Measurements from ENCODE around the gene DAB2IP.

Gene DAB2IP

GRCh38 chr9:121820286-121821005 is 169.0 kb downstream of the DAB2IP start:
- no peak overlapping the region for H3K27ac ChIP-seq
- ChIA-PET CTCF (interaction anchor here (0.6 to 0.7 kb wide), 2 partner anchors 137 to 549 kb away, joined by 3 to 4 read pairs; no protein-coding TSS in a partner anchor), POLR2A (ENCODE audit: low non-redundant PET) (no interaction called here)

GRCh38 chr9:121821326-121821725 is 169.9 kb downstream of the DAB2IP start:
- no peak for TF ChIP-seq CTCF (conservative IDR thresholded peaks at IDR 0.05; ENCODE audit: low read depth)
- POLR2A ChIA-PET (ENCODE audit: low non-redundant PET), result interaction anchor here (0.5 kb wide), 1 partner anchor 761 kb away, joined by 3 read pairs; no protein-coding TSS in a partner anchor
- CTCF ChIA-PET, result interaction anchor here (0.6 to 0.7 kb wide), 2 partner anchors 138 to 548 kb away, joined by 3 to 4 read pairs; no protein-coding TSS in a partner anchor
- no peak for DNase-seq (ENCODE audit: low spot score)
- no peak overlapping the region for H3K27ac ChIP-seq

More at GRCh38 chr9:121820286-121821005, 169.0 kb downstream of the DAB2IP start:
- no peak for DNase-seq (ENCODE audit: low spot score)
- TF ChIP-seq CTCF (conservative IDR thresholded peaks at IDR 0.05; ENCODE audit: low read depth), result no peak

GRCh38 chr9:121822093-121823085 is 171.0 kb downstream of the DAB2IP start:
- ChIA-PET CTCF (no interaction called here), POLR2A (ENCODE audit: low non-redundant PET) (no interaction called here)
- no peak for TF ChIP-seq CTCF (conservative IDR thresholded peaks at IDR 0.05; ENCODE audit: low read depth)
- no peak for DNase-seq (ENCODE audit: low spot score)
- H3K27ac ChIP-seq, result no peak overlapping the region

- no peak overlapping the region for H3K27ac ChIP-seq
- no peak for TF ChIP-seq CTCF (conservative IDR thresholded peaks at IDR 0.05; ENCODE audit: low read depth)
- DNase-seq (ENCODE audit: low spot score), result no peak
- ChIA-PET CTCF (interaction anchor here (0.7 kb wide), 1 partner anchor 213 kb away, joined by 5 read pairs; no protein-coding TSS in a partner anchor), POLR2A (ENCODE audit: low non-redundant PET) (no interaction called here)
Observed at GRCh38 chr9:121823451-121824169, 172.2 kb downstream of the DAB2IP start.

GRCh38 chr9:121824651-121825030 is 173.2 kb downstream of the DAB2IP start:
- ChIA-PET POLR2A (ENCODE audit: low non-redundant PET) (no interaction called here), CTCF (no interaction called here)
- no peak for TF ChIP-seq CTCF (conservative IDR thresholded peaks at IDR 0.05; ENCODE audit: low read depth)
- no peak for DNase-seq (ENCODE audit: low spot score)
- H3K27ac ChIP-seq, result no peak overlapping the region

All from RWPE1 (cell line).